Measurements from ENCODE around the gene COX6A1. TPM values are rescaled to one million over a fixed set of nuclear protein-coding genes. Genes with fewer than 3 reads are reported as not detected.
A peak's percentile ranks its signal among the peaks of the same experiment; 100 is the strongest.

The COX6A1 gene
- total RNA-seq, 2 donors from 2014 or later: 229 to 431 TPM

- no peak for TF ChIP-seq CTCF (IDR thresholded peaks at IDR 0.05)
- ATAC-seq (ENCODE audit: insufficient number of reproducible peaks, low FRiP score, low read depth) (no peak), DNase-seq (ENCODE audit: low spot score) (no peak)
- Histone ChIP-seq H3K4me1 (ENCODE audit: control insufficient read depth in 1 of 2, low read depth in 2 of 2) (peaks cover 0 to 12% of the 10 kb centered on the region in 2 donors), H3K27ac (no peak overlapping the region), H3K36me3 (peaks cover 3% of the 10 kb centered on the region), H3K4me3 (no peak overlapping the region), H3K9me3 (no peaks in the 10 kb centered on the region), H3K27me3 (replicated peaks; ENCODE audit: insufficient read depth) (no peaks in the 10 kb centered on the region)
Measured at GRCh38 chr12:120489018-120489417, 51.1 kb downstream of the COX6A1 start.

GRCh38 chr12:120490325-120490724 lies 52.4 kb downstream of the COX6A1 start:
- no peak for TF ChIP-seq CTCF (IDR thresholded peaks at IDR 0.05)
- Histone ChIP-seq H3K36me3 (peaks cover 3% of the 10 kb centered on the region), H3K9me3 (no peaks in the 10 kb centered on the region), H3K4me3 (no peak overlapping the region), H3K27me3 (replicated peaks; ENCODE audit: insufficient read depth) (no peaks in the 10 kb centered on the region), H3K4me1 (ENCODE audit: control insufficient read depth in 1 of 2, low read depth in 2 of 2) (peaks cover 0 to 22% of the 10 kb centered on the region in 2 donors), H3K27ac (peak overlapping the region; percentile 46 to 60)
- no peak for DNase-seq (ENCODE audit: low spot score)
- ATAC-seq (ENCODE audit: insufficient number of reproducible peaks, low FRiP score, low read depth): no peak

Other genes with a start within 250 kb of the COX6A1 start
- gene GCN1, start 243.4 kb upstream of the COX6A1 start, total RNA-seq: 10 to 100 TPM; 56.8 to 91.5 TPM
- gene RPLP0, start 237.0 kb upstream of the COX6A1 start, total RNA-seq: 1,000 to 10,000 TPM; 1,020 to 1,220 TPM
- 100 to 1,000 TPM in 1 of 2 donors, 10 to 100 TPM in 1; 93.0 to 105 TPM for gene PXN, start 172.4 kb upstream of the COX6A1 start, total RNA-seq
- under 1 TPM; under 0.01 TPM for gene RNU4-2, start 146.2 kb upstream of the COX6A1 start, total RNA-seq
- gene RNU4-1, start 144.9 kb upstream of the COX6A1 start, total RNA-seq: not detected
- gene SIRT4, start 135.8 kb upstream of the COX6A1 start, total RNA-seq: 1 to 10 TPM in 1 of 2 donors, under 1 TPM in 1; 0.56 to 8.8 TPM
- gene PLA2G1B, start 110.3 kb upstream of the COX6A1 start, total RNA-seq: not detected
- under 1 TPM in 1 of 2 donors, not detected in 1; 0.27 TPM for gene MSI1, start 68.9 kb upstream of the COX6A1 start, total RNA-seq
- 10 to 100 TPM in 1 of 2 donors, 1 to 10 TPM in 1; 7.1 to 11.4 TPM for gene TRIAP1, start 8.3 kb downstream of the COX6A1 start, total RNA-seq
- 10 to 100 TPM; 16.9 to 17.7 TPM for gene GATC, start 8.3 kb downstream of the COX6A1 start, total RNA-seq
- 10 to 100 TPM; 41.0 to 83.5 TPM for gene SRSF9, start 31.6 kb downstream of the COX6A1 start, total RNA-seq
- 100 to 1,000 TPM; 167 to 199 TPM for gene DYNLL1, start 58.0 kb downstream of the COX6A1 start, total RNA-seq
- 10 to 100 TPM; 16.5 to 38.0 TPM for gene COQ5, start 91.0 kb downstream of the COX6A1 start, total RNA-seq
- 100 to 1,000 TPM in 1 of 2 donors, 10 to 100 TPM in 1; 98.0 to 165 TPM for gene RNF10, start 96.2 kb downstream of the COX6A1 start, total RNA-seq
- gene POP5, start 143.3 kb downstream of the COX6A1 start, total RNA-seq: 10 to 100 TPM; 22.3 to 42.4 TPM
- 1 to 10 TPM in 1 of 2 donors, not detected in 1; 1.4 TPM for gene CABP1, start 202.5 kb downstream of the COX6A1 start, total RNA-seq
- gene MLEC, start 249.0 kb downstream of the COX6A1 start, total RNA-seq: 10 to 100 TPM; 49.1 to 63.1 TPM